Activated CD8-positive, alpha-beta memory T cell treated with anti-CD3 and anti-CD28 coated beads for 1 hour (primary cell): Measurements from ENCODE around the gene SYDE1.

Source experiments
- DNase-seq, 2 donors: peaks; one replicate each; pipeline ENCODE4 v3.0.0-alpha.2; 2020; ENCODE audit warnings: low read depth in 1 of 2; ENCODE audit errors: extremely low read depth in 1 of 2

The SYDE1 gene

GRCh38 chr19:15124572-15125231 lies 17.5 kb downstream of the SYDE1 start:
- peak in 1 of 2 donors; percentile 77 for DNase-seq

GRCh38 chr19:15125232-15126067 lies 18.2 kb downstream of the SYDE1 start:
- DNase-seq, result peak; percentile 95 to 97

- no peak for DNase-seq
These were observed 19.1 kb downstream of the SYDE1 start for GRCh38 chr19:15126131-15126910.

DNA sequence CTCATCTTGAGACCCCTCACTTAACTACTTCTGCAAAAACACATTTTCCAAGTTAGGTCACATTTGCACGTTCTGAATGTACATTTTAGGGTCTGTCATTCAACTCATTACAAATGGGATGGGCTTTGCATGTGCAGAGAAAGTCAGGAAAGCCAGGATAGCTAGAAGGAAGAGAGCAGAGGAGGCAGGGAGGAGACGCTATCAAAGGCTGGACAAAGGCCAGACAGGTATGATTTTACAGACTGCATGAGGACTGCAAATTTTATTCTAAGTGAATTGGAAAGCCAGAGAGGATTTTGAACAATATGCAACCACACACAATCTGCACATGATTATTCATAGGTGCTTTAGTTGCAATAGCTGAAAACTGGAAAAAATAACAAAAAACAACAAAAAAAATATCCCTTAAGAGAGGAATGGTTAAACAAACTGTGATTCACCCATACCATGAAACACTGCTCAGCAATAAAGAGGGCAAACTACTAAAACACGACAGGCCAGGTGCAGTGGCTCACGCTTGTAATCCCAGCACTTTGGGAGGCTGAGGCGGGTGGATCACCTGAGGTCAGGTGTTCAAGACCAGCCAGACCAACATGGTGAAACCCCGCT lies 21.1 kb downstream of the SYDE1 start:
- no peak for DNase-seq

DNA sequence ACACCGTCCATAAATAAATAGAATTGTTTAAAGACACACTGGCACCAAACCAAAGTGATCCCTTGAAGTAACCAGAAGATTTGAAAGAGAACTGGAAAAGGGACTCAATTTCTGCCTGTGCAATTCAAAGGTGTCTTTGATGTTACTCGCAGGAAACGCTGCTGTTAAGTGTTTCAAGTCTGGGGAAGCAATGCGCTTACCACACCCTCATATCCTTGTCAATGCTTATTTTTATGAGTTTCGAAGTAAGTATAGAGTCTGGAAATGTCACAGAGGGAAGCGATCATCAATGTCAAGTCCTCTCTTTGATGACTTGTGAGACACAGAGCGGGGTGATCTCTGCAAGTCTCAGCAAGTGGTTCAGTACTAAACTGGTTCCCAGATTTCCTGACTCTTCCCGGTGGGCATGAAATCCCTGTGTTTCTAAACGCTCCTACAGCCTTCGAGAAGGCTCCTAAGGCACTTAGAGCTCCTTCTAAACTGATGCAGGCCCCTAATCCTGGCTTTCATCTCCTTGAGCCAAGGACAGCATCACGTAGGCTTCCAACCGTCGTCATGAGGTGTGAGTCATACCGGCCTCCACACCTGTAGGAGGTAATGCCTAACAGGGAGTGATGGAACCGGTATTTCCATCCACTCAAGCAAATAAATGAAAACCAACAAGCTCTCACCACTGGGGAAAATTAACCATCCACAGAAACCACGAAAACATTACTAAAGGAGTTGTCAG lies 22.8 kb downstream of the SYDE1 start:
- no peak for DNase-seq

DNA sequence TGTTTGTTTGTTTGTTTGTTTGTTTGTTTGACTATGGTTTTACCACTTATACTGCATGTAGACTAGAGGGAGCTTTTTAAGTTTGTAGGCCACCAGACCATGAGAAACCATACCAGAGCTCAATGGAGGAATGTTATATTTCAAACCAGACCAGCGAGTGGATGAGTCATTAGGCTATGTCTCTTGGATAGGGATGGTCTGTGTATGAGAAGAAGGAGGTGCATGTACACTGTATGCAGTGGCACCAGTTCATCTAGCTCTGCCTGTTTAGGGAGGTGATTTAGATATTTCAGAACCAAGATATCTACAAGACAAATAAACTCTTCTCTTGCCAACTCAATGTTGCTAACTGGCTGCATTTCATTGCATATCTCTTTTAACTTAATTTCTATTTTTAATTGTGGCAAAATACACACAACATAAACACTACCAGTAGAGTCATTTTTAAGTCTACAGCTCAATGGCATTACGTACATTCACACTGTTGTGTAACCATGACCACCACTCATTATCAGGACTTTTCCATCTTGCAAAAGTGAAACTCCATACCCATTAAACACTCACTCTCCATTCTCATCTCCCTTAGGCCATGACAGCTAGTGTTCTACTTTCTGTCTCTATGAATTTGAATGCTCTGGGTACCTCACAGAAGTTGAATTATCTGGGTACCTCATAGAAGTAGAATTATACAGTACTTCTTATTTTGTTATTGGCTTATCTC lies 29.2 kb downstream of the SYDE1 start:
- no peak for DNase-seq

DNA sequence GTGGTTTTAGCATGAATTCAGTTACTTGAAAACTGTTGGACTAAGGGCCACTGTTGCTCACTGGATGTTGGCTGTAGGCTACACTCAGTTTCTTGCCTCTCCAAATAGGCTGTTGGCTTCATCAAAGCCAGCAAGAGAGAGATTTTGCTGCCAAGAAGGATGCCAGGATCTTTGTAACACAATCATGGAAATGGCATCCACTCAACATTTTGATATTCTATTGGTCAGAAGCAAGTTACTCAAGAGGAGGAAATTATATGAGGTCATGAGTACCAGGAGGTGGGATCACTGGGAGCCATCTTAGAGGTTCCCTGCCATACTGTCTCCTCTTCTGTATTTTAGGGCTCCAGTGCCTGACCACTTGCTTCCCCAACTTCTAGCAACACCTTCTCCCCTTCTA lies 30.6 kb downstream of the SYDE1 start:
- no peak for DNase-seq

DNA sequence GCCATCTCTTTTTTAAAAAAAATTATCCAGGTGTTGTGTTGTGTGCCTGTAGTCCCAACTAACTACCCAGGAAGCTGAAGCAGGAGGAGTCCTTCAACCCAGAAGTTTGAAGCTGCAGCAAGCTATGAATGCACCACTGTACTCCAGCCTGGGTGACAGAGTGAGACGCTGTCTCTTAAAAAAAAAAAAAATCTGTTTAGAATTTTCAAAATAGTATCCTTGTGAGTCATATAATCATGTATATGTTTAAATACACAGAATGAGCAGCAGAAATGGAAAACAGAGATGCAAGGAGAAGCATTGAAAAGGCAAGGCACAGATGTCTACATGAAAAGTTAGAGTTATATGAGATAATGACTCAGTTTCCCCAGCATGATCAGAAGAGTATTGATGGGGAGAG lies 31.2 kb downstream of the SYDE1 start:
- no peak for DNase-seq

DNA sequence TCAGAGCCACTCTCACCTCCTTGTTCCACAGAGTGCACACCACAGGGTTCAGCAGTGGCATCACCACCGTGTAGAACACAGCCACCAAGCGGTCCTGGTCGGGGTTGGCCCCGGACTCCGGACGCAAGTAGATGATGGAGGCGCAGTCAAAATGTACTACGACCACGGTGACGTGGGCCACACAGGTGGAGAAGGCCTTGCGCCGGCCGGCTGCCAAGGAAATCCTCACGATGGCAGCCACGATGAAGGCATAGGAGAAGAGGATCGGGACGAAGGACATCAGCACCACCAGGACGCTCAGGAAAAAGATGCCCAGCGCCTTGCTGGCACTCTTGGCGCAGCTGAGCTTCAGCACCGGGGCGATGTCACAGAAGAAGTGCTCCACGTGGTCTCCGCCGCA lies 33.9 kb downstream of the SYDE1 start:
- DNase-seq, result no peak

DNA sequence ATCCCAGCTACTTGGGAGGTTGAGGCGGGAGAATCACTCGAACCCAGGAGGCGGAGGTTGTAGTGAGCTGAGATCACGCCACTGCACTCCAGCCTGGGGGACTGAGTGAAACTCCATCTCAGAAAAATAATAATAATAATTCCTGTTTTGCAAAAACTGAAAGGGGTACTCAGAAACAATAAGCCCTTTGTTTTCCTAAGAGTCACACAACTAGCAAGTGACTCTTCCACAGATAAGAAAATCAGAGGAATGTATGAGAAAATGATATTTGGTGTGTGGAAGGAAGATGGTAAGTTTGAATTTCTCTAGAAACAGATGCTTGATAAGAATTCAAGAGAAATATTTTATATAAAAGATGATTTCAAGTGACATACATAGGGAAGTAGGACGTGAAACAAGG lies 35.1 kb downstream of the SYDE1 start:
- DNase-seq, result no peak

GRCh38 chr19:15144046-15144646 lies 36.9 kb downstream of the SYDE1 start:
- no peak for DNase-seq

- DNase-seq, result no peak
These were observed 39.9 kb downstream of the SYDE1 start for GRCh38 chr19:15147090-15147489.

DNA sequence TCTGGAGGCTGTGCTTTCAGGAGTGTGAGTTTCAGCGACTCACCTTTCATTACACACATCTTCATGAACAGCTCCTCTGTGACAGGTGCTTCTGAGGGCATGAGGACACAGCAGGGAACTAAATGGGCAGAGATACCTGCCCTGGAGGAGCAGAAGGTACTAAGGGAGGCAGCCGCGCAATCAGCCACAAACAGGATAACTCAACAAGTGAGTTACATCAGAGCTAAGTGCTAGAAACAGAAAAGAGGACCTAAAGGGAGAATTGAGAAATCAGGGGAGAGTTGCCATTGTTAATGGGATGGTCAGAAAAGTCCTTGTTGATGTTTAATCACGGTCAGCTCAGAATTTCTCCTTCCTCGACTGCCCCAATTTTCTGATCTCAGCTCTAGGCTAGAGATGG lies 42.5 kb downstream of the SYDE1 start:
- DNase-seq, result no peak

DNA sequence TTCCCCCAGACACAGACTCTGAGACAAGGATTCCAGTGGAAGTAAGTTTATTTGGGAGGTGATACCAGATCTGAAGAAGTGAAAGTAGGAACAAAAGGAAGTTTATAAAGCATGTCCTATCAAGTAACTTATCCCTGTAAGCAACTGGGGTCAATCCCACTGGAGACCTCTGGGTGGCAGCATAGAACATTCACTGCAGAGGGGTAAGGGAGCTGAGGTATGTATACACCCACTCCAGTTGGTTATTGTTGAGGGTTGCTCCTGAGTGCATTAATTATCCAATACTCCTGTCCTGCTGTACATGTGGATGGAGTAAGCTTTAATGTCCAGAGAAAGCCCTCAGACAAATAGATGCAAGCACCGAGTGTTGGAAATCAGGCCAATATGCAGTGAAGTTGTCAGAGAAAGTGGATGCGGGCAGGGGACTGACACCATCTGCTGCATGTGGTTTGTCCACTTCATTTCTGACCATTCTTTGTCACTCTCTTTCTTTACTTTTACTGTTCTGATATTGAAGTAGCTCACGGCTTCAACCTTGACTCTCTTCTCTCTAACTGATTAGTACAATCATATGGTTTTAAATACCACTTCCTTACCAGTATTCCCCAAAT lies 46.9 kb downstream of the SYDE1 start:
- no peak for DNase-seq

- no peak for DNase-seq
These were observed 48.1 kb downstream of the SYDE1 start for GRCh38 chr19:15155296-15155695.

DNA sequence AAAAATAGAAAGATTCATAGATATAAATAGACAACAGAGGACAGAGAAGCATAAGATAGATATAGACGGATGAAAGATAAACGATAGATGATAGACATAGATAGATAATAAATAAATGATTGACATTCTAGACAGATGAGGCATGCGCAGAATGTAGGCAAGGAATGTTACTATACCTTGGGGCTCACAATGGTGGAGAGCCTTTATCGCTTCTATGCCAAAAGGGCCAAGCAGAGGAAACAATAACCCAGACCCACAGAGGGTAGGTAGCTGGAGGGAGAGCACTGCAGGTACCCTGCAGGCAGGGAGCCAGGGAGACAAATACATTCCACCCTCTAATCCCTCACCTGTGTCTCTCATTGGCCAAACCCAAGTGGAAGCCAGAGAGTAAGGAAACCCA lies 49.2 kb downstream of the SYDE1 start:
- no peak for DNase-seq

- DNase-seq, result no peak
These were observed 52.0 kb downstream of the SYDE1 start for GRCh38 chr19:15159251-15159650.

DNA sequence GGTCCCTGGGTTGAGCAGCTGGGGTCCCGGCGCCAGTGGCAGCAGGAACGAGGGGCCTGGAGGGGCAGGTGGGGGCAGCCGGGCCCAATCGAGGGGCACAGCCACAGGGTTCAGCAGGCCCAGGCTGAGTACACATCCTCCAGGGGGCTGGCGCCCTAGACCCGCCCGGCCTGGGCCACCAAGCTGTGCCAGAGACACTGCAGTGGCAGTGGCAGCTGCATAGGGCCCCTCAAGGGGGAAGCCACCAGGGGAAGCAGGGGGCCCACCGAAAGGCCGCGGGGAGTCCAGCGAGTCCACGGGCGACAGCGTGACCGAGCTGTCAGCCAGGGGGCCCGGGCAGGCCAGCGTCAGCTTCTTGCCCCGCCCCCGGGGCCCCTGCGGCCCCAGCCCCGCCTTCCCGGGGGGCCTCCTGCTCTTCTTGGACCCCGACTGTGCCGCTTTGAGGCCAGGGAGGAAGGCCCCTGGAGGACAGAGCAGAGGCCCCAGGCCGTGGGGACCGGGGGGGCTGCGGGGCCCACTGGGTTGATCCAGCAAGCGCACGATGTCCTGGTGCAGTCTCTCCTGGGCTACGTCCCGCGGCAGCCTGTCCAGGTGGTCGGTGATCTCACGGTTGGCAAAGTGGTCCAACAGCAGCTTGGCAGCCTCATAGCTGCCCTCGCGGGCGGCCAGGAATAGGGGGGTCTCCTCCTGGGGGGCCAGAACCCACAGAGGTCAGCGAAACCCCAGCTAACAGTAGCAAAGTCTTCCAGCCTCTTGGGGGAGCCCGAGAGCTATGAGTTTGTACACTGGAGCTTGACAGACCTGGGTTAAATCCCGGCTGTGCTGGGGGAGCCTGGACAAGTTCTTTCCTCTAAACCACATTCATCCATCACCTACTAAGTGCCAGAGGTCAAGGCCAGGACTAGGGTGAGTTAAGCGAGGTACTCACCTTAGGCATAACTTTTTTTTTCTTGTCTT lies 54.1 kb downstream of the SYDE1 start:
- no peak for DNase-seq
